Stimulated activated CD4-positive, alpha-beta T cell treated with anti-CD3 and anti-CD28 coated beads, TNF-alpha, amount 100 ng/mL, for 4 hours (primary cell): ENCODE measurements around the gene ANKRD35.
A peak's percentile ranks its signal among the peaks of the same experiment; 100 is the strongest.
"Not testable (repeated sequence)": the region's sequence is repeated elsewhere in the genome, so short reads cannot be mapped to it uniquely, and the experiment has no call there.

Source experiments
- DNase-seq, 3 experiments: peaks; one replicate each; pipeline ENCODE4 v3.0.0-alpha.2; 2020; ENCODE audit warnings: low read depth in 3 of 3

The ANKRD35 gene

GRCh38 chr1:145857170-145857569 is 28.5 kb downstream of the ANKRD35 start:
- DNase-seq: no peak

GRCh38 chr1:145855426-145855948 is 30.2 kb downstream of the ANKRD35 start:
- DNase-seq: no peak

GRCh38 chr1:145849356-145850160 is 36.1 kb downstream of the ANKRD35 start:
- no peak for DNase-seq

- DNase-seq: no peak
These were observed 37.8 kb downstream of the ANKRD35 start for GRCh38 chr1:145847827-145848226.

GRCh38 chr1:145846201-145846612 is 39.5 kb downstream of the ANKRD35 start:
- no peak for DNase-seq

GRCh38 chr1:145845514-145846161 is 40.0 kb downstream of the ANKRD35 start, which contains the start of gene NUDT17:
Gene NUDT17, plus strand, starts transcription at chr1:145845630. Its CDS starts 11 bp downstream, at chr1:145845641.
- DNase-seq: peak; percentile 49 to 66 (median 61)

- no peak for DNase-seq
These were observed 40.5 kb downstream of the ANKRD35 start for GRCh38 chr1:145845144-145845513.

GRCh38 chr1:145843031-145843430 is 42.6 kb downstream of the ANKRD35 start:
- no peak for DNase-seq

GRCh38 chr1:145837656-145838055 is 48.0 kb downstream of the ANKRD35 start:
- no peak for DNase-seq

- not testable (repeated sequence) for DNase-seq
These were observed 54.9 kb downstream of the ANKRD35 start for GRCh38 chr1:145830810-145831209.

GRCh38 chr1:145828367-145829026 is 57.2 kb downstream of the ANKRD35 start:
- no peak for DNase-seq

GRCh38 chr1:145827966-145828365 is 57.7 kb downstream of the ANKRD35 start:
- DNase-seq: no peak

GRCh38 chr1:145826030-145826429 is 59.6 kb downstream of the ANKRD35 start:
- no peak for DNase-seq

GRCh38 chr1:145824499-145824842 is 61.2 kb downstream of the ANKRD35 start:
- DNase-seq: no peak

GRCh38 chr1:145823565-145824498 is 61.8 kb downstream of the ANKRD35 start, which contains the start of the genes POLR3C and RNF115:
Gene POLR3C, plus strand, starts transcription at chr1:145824200. Its CDS starts 1,577 bp downstream, at chr1:145825777.
Gene RNF115, minus strand, starts transcription at chr1:145824095. Its CDS starts 222 bp downstream, at chr1:145823873.
- peak; percentile 62 to 72 (median 68) for DNase-seq

- not testable (repeated sequence) for DNase-seq
These were observed 62.8 kb downstream of the ANKRD35 start for GRCh38 chr1:145822779-145823331.

GRCh38 chr1:145818095-145818494 is 67.6 kb downstream of the ANKRD35 start:
- not testable (repeated sequence) for DNase-seq
